ENCODE data around the gene SHMT2. TPM values are rescaled to one million over a fixed set of nuclear protein-coding genes. Genes with fewer than 3 reads are reported as not detected.

Gene SHMT2
- total RNA-seq, 1 experiment from 2014 or later = 274 TPM

GRCh38 chr12:57236201-57236924 lies 6.9 kb downstream of the SHMT2 start:
- no peaks in the 10 kb centered on the region for H3K9me3 ChIP-seq (ENCODE audit: low read depth, low read length, poor library complexity, severe bottlenecking)
- TF ChIP-seq, protein P1, sequence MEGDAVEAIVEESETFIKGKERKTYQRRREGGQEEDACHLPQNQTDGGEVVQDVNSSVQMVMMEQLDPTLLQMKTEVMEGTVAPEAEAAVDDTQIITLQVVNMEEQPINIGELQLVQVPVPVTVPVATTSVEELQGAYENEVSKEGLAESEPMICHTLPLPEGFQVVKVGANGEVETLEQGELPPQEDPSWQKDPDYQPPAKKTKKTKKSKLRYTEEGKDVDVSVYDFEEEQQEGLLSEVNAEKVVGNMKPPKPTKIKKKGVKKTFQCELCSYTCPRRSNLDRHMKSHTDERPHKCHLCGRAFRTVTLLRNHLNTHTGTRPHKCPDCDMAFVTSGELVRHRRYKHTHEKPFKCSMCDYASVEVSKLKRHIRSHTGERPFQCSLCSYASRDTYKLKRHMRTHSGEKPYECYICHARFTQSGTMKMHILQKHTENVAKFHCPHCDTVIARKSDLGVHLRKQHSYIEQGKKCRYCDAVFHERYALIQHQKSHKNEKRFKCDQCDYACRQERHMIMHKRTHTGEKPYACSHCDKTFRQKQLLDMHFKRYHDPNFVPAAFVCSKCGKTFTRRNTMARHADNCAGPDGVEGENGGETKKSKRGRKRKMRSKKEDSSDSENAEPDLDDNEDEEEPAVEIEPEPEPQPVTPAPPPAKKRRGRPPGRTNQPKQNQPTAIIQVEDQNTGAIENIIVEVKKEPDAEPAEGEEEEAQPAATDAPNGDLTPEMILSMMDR (conservative IDR thresholded peaks at IDR 0.05; ENCODE audit: low read depth, low read length) = no peak
- TF ChIP-seq EZH2 (IDR thresholded peaks at IDR 0.05; ENCODE audit: borderline replicate concordance, low read depth, low read length, poor library complexity, severe bottlenecking) = no peak
- peaks cover 34% of the 10 kb centered on the region for H3K36me3 ChIP-seq (ENCODE audit: insufficient read depth, low read length, poor library complexity, severe bottlenecking)
- no peak overlapping the region for H3K27ac ChIP-seq (ENCODE audit: low read depth, low read length, poor library complexity, severe bottlenecking)
- H3K27me3 ChIP-seq (replicated peaks; ENCODE audit: insufficient read depth, low read depth, low read length, poor library complexity) = peaks cover 6% of the 10 kb centered on the region
- ChIA-PET POLR2A (ENCODE audit: low non-redundant PET) (no interaction called here), CTCF (no interaction called here)
- H3K4me1 ChIP-seq (ENCODE audit: insufficient read depth, low read length, poor library complexity, severe bottlenecking) = peaks cover 43% of the 10 kb centered on the region
- intact Hi-C loops (cut with micrococcal nuclease; ENCODE audit: unreplicated experiment) = no loop called here
- no peak overlapping the region for H3K4me3 ChIP-seq (ENCODE audit: low read depth, low read length, poor library complexity, severe bottlenecking)
- no peak for DNase-seq (ENCODE audit: low spot score)
- BruUV-seq (replicated peaks) = no TSS peak

DNA sequence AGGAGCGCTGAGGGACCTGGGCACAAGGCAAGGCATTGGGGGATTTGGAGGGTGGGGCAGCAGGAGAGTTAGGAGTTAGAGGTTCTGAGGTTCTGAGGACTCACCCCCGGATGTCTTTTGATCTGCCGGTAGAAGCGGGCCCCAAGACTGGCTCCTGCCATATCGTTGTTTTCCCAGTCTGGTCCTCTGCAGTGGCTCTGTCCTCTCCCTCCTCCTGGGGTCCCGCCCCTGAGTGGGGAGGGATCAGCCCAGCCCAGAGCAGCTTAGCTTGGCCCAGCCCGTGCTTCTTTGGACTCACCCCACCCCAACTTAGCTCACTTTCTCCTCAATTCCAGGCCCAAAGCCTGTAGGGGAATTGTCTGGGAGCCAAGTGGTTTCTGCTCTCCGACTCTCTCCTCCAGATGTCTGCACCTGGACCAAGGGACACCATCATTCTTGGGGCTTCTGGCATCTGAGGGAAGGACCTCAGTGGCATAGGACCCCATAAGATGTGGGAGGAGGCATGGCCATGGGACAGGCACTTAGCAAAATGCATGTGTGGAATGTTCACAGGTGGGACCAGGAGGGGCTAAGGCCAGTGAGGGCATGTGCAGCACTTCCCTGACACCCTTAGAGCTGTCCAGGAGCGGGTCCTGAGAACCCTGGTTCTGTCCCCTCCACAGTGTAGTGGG lies 7.5 kb downstream of the SHMT2 start:
- no TSS peak for BruUV-seq (replicated peaks)
- Histone ChIP-seq H3K4me3 (ENCODE audit: low read depth, low read length, poor library complexity, severe bottlenecking) (no peak overlapping the region), H3K27me3 (replicated peaks; ENCODE audit: insufficient read depth, low read depth, low read length, poor library complexity) (peaks cover 12% of the 10 kb centered on the region), H3K27ac (ENCODE audit: low read depth, low read length, poor library complexity, severe bottlenecking) (no peak overlapping the region), H3K9me3 (ENCODE audit: low read depth, low read length, poor library complexity, severe bottlenecking) (no peaks in the 10 kb centered on the region), H3K4me1 (ENCODE audit: insufficient read depth, low read length, poor library complexity, severe bottlenecking) (peaks cover 45% of the 10 kb centered on the region), H3K36me3 (ENCODE audit: insufficient read depth, low read length, poor library complexity, severe bottlenecking) (peaks cover 27% of the 10 kb centered on the region)
- ChIA-PET CTCF (no interaction called here), POLR2A (ENCODE audit: low non-redundant PET) (no interaction called here)
- intact Hi-C loops (cut with micrococcal nuclease; ENCODE audit: unreplicated experiment) = no loop called here
- TF ChIP-seq, protein P1 (conservative IDR thresholded peaks at IDR 0.05; ENCODE audit: low read depth, low read length) = no peak
- TF ChIP-seq EZH2 (IDR thresholded peaks at IDR 0.05; ENCODE audit: borderline replicate concordance, low read depth, low read length, poor library complexity, severe bottlenecking) = no peak
- no peak for DNase-seq (ENCODE audit: low spot score)

DNA sequence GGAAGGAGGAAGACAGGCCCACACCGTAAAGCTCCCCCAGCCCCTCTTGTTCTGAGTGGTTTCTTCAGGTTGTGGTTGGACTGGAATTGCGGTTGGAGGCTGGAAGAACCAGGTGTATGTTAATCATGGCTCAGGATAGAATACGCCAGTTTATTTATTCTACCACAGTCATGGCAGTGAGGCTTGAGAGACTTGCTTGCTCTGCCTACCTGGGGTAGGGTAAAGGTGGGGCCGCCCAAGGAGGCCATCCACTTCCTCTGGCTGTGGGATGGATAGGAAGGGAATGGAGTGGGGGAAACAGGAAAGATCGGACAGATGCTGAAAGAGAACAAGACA lies 8.1 kb downstream of the SHMT2 start:
- intact Hi-C loops (cut with micrococcal nuclease; ENCODE audit: unreplicated experiment) = no loop called here
- Histone ChIP-seq H3K27me3 (replicated peaks; ENCODE audit: insufficient read depth, low read depth, low read length, poor library complexity) (peaks cover 12% of the 10 kb centered on the region), H3K4me3 (ENCODE audit: low read depth, low read length, poor library complexity, severe bottlenecking) (peak overlapping the region; percentile 61), H3K27ac (ENCODE audit: low read depth, low read length, poor library complexity, severe bottlenecking) (no peak overlapping the region), H3K4me1 (ENCODE audit: insufficient read depth, low read length, poor library complexity, severe bottlenecking) (peaks cover 48% of the 10 kb centered on the region), H3K36me3 (ENCODE audit: insufficient read depth, low read length, poor library complexity, severe bottlenecking) (peaks cover 22% of the 10 kb centered on the region), H3K9me3 (ENCODE audit: low read depth, low read length, poor library complexity, severe bottlenecking) (no peaks in the 10 kb centered on the region)
- TF ChIP-seq, protein P1 (conservative IDR thresholded peaks at IDR 0.05; ENCODE audit: low read depth, low read length) = no peak
- TF ChIP-seq EZH2 (IDR thresholded peaks at IDR 0.05; ENCODE audit: borderline replicate concordance, low read depth, low read length, poor library complexity, severe bottlenecking) = no peak
- BruUV-seq (replicated peaks) = no TSS peak
- CTCF ChIA-PET = interaction anchor here (0.5 to 3.7 kb wide), 5 partner anchors 8 to 215 kb away, joined by 3 to 27 read pairs (median 4); partner anchors contain the start of gene SHMT2
- DNase-seq (ENCODE audit: low spot score) = no peak
- POLR2A ChIA-PET (ENCODE audit: low non-redundant PET) = interaction anchor here (1.4 kb wide), 1 partner anchor 8 kb away, joined by 7 read pairs; the partner anchor contains the start of gene SHMT2

All from A673 (cell line).